GM18502 (cell line): Measurements from ENCODE around the gene SGIP1.
"Not testable (repeated sequence)": the region's sequence is repeated elsewhere in the genome, so short reads cannot be mapped to it uniquely, and the experiment has no call there.

Experiments
- ATAC-seq: cut with Tn5 transposase; IDR thresholded peaks from one replicate; pipeline ENCODE4 v1.9.1; 2021; ENCODE audit warnings: mild to moderate bottlenecking; ENCODE audit not compliant: unreplicated experiment, poor library complexity

The SGIP1 gene

GRCh38 chr1:66552287-66552686 is 18.3 kb downstream of the SGIP1 start:
- no peak for ATAC-seq

DNA sequence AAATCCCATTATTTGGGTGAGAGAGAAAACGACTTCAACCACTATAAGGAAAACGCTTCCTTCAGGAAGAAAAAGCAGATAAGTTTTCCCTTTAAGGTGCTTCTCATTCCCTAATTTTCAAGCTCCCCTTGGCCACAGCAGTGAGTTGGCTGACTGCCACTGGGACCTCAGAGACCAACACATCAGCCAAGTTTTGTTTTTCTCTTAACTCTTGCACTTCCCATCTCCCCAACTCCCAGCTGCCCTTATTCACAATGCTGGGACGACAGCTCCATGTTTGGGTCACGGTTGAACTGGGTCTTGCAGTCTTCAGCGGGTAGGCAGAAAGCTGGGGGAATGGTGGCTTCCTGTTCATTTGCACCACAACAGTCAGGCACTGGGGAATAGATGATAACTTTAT is 18.9 kb downstream of the SGIP1 start:
- no peak for ATAC-seq

DNA sequence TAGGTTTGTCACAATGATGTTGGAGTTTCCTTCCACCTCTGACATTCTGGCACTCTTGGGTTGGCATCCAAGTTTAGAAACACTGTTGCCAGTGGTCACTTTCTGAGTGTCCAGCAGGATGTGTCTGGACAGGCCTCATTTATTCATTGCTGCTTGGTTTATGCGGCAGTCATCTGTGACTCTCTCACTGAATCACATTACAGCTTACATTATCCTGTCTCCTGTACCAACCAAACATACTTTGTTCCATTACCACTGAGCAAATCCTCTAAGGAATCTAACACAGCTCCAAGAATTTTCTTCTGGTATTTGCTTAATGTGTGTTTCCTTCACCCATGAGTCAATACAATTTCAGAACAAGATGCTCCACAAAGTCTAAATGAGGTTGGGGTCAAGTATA is 19.9 kb downstream of the SGIP1 start:
- ATAC-seq = no peak

GRCh38 chr1:66556161-66556611 is 22.2 kb downstream of the SGIP1 start:
- ATAC-seq = no peak

- ATAC-seq = no peak
Measured at GRCh38 chr1:66557157-66557556, 23.2 kb downstream of the SGIP1 start.

- no peak for ATAC-seq
Measured at GRCh38 chr1:66559517-66559916, 25.6 kb downstream of the SGIP1 start.

GRCh38 chr1:66562561-66562960 is 28.6 kb downstream of the SGIP1 start:
- no peak for ATAC-seq

DNA sequence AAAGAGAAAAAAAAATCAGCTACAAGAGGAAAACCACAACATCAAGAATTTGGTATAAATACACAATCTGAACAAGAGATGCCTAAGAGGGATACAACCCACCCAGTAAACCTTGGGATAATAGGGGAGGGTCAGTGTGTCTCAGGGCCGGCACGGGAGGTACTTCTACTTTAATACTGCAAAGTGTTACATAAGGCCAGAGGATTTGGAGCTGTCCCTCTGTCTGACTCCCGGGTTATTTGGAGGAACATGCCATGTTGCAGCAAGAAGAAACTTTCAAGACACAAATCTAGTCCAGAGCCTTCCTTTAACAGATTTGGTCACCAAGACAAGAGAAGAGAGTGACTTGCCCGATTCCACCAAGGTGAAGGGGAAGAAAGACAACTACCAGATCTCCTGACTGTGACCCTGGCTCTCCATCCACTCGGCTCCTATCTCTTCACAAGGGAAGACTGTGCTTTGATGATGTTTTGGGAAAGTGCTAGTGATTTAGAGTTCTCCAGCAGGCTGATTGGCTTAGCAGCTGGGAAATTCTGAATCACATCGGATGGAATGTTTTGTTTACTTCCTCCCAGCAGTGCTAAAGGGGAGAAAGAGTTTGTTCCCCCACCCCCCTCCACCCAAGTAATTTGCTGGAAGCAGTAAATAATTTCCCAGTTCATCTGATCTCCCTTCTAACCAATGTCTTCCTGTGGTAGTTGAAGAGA is 29.3 kb downstream of the SGIP1 start:
- no peak for ATAC-seq

GRCh38 chr1:66563941-66564630 is 30.1 kb downstream of the SGIP1 start:
- ATAC-seq = no peak

- ATAC-seq = no peak
Measured at GRCh38 chr1:66570196-66570595, 36.2 kb downstream of the SGIP1 start.

DNA sequence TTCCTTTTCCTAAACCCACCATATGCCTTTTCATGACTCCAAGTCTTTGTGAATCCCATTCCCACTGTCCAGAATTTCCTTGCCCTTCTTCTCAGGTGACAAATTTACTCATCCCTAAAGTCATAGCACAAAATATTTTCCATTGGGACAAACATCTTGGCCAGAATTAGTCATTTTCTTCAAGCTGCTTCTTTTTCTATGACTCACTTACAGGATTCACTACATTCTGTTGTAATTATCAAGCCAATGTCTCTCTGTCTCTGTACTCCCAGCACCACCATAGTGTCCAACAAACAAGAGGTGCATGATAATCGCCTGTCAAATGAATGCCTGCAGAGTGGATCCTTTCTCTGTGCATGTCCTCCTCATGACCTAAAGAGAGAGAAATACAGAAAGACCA is 37.8 kb downstream of the SGIP1 start:
- ATAC-seq = no peak

DNA sequence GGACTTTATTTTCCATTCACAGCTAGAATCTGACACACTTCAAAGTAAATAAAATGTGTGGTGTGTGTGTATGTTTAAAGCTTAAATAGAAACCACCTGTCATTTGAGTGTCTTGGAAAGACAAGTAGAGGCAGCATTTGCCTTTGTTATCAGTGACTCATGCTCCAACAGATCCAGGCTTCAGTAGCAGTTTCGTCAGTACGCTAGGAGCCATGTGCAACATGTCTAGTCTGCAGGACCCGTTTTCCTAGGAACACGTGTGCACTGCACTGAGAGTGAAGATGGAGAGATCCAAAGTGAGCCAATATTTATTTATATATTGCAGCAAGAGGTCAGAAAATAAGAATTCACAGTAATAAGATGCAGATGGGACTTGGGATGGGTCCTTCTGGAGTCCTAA is 41.8 kb downstream of the SGIP1 start:
- ATAC-seq = no peak

DNA sequence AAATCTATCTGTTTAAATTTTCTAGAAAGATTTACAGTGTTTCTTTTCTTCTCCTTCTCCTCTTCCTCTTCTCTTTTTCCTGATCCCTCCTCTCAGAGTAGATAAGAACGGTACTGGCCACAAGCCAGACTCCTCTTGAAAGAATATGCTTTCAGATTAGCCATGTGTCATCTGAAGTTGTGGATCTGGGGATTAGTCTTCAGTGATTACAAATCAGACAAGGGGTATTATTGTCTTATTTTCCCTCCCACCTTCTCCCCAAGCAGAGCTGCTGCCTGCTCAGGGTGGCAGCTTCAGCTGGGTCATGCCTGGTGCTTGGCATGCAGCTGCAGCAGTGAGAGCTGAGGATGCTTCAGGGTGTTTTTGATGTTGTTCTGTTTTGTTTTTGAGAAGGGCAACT is 42.7 kb downstream of the SGIP1 start:
- no peak for ATAC-seq

- no peak for ATAC-seq
Measured at GRCh38 chr1:66578841-66579240, 44.9 kb downstream of the SGIP1 start.

GRCh38 chr1:66580081-66580480 is 46.1 kb downstream of the SGIP1 start:
- ATAC-seq = no peak

GRCh38 chr1:66583021-66583420 is 49.1 kb downstream of the SGIP1 start:
- ATAC-seq = no peak

DNA sequence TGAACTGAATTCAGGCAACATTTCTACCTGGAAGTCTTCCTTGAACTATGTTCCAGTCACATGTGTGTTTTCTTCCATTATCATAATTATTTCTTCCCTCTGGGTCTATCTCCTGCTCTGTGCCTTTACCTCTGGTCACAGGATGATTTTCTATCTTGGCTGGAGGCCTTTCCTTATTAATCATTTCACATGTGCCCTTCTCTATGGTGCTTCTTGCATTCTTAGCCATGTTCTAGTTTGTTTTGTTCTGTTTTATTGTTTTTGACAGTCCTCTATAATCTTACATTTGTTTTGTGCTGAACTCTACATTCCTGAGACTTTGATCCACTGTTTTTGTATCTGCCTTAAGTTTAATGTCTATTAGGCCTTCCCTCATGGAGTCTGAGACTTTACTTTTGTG is 51.0 kb downstream of the SGIP1 start:
- no peak for ATAC-seq

GRCh38 chr1:66589326-66589725 is 55.4 kb downstream of the SGIP1 start:
- ATAC-seq = no peak

DNA sequence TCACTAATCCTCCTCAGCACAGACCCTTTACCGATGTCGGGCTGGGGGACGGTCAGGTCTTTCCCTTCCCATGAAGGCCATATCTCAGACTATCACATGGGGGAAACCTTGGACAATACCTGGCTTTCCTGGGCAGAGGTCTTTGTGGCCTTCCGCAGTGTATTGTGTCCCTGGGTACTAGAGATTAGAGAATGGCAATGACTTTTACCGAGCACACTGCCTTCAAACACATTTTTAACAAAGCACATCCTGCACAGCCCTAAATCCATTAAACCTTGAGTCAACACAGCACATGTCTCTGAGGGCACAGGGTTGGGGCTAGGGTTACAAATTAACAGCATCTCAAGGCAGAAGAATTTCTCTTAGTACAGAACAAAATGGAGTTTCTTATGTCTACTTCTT is 58.2 kb downstream of the SGIP1 start:
- ATAC-seq = not testable (repeated sequence)

GRCh38 chr1:66596191-66596590 is 62.2 kb downstream of the SGIP1 start:
- ATAC-seq = no peak

GRCh38 chr1:66597500-66597899 is 63.5 kb downstream of the SGIP1 start:
- no peak for ATAC-seq

GRCh38 chr1:66598670-66599069 is 64.7 kb downstream of the SGIP1 start:
- ATAC-seq = no peak
